Diencephalon (tissue), 1 donor: ENCODE measurements around the gene HOPX. TPM values are rescaled to one million over a fixed set of nuclear protein-coding genes. Genes with fewer than 3 reads are reported as not detected.

Experiments used
- total RNA-seq: library from RNA; depleted of rRNA; stranded (reverse); fragments of >200 nt; gene quantifications from one replicate; pipeline ENCODE4 v1.2.3, GENCODE V29; 2014

The HOPX gene, protein sequence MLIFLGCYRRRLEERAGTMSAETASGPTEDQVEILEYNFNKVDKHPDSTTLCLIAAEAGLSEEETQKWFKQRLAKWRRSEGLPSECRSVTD
- 65.7 TPM for total RNA-seq

DNA sequence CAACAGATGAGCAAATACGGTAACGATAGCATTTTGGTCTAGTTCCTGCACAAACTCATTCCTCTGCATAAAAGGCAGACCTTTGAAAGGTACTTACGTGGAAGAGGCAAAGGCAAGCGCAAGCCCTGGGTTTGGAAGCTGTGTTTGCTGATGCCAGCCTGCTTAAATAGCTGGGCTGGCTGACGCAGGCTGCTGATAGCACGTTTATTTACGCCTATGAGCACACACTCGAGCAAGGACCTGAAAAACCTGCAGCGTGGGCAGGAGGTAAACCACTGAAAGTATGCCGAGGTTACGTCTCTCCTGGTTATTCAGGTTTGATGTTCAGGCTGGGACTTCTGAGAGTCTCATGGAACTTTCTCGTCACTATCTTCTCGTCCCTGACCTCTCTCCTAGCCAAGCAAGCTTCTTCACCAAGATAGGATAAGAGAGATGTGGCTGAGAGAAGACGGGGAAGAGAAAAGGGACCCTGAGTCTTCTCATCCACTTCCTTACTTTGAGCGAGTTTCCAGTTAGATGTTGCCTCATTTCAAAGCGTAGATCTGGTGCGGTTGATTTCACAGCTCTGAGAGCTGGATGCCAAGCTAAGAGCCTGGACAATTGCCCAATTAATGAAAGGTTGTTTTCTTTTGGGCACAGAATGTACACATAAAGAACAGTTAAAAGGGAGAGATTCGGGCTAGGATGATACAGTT, at the start of gene HOPX:
TSS of gene HOPX (minus strand) at position 139 of the 695 bp plus-strand sequence. CDS start 23,480 bp downstream, outside the sequence.

Other genes with a start within 250 kb of the HOPX start
- 24.2 TPM for gene PPAT, start 245.7 kb downstream of the HOPX start, total RNA-seq
- gene PAICS, start 245.0 kb downstream of the HOPX start, total RNA-seq: 21.5 TPM
- gene SRP72, start 213.7 kb downstream of the HOPX start, total RNA-seq: 54.4 TPM
- gene ARL9, start 175.5 kb downstream of the HOPX start, total RNA-seq: 2.1 TPM
- gene SPINK2, start 140.4 kb upstream of the HOPX start, total RNA-seq: not detected
- gene REST, start 226.6 kb upstream of the HOPX start, total RNA-seq: 11.8 TPM